NCI-H1417 treated with DMSO at 0.1 percent for 48 hours (cell line): ENCODE measurements around the gene CNTFR.
"Not testable (repeated sequence)": the region's sequence is repeated elsewhere in the genome, so short reads cannot be mapped to it uniquely, and the experiment has no call there.

Experiments used
- DNase-seq: peaks from one replicate; lab custom pipeline; 2025; lab: John Stamatoyannopoulos, UW

Gene CNTFR

GRCh38 chr9:34554211-34555001 is 35.1 kb downstream of the CNTFR start:
- no peak for DNase-seq

- no peak for DNase-seq
These were observed 36.0 kb downstream of the CNTFR start for GRCh38 chr9:34553511-34554021.

- DNase-seq, result no peak
These were observed 36.5 kb downstream of the CNTFR start for GRCh38 chr9:34552986-34553385.

DNA sequence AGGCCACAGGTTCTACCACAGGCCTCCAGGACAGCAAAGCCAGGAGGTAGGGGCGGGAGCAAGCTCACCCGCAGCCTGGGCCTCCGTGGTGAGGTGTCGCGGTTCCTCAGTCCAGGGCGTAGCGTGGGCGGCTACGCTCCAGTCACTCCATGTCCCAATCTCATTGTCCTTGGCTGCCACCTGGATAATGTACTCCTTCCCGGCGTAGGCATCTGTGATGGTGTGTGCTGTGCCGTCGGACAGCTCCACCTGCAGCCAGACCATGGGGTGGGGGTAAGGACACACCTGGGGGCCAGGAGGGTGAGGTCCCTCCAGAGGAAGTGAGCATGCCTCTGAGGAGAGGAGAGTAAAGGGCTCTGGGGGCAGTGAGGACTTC is 36.9 kb downstream of the CNTFR start:
- DNase-seq, result no peak

- no peak for DNase-seq
These were observed 37.5 kb downstream of the CNTFR start for GRCh38 chr9:34551751-34552605.

DNA sequence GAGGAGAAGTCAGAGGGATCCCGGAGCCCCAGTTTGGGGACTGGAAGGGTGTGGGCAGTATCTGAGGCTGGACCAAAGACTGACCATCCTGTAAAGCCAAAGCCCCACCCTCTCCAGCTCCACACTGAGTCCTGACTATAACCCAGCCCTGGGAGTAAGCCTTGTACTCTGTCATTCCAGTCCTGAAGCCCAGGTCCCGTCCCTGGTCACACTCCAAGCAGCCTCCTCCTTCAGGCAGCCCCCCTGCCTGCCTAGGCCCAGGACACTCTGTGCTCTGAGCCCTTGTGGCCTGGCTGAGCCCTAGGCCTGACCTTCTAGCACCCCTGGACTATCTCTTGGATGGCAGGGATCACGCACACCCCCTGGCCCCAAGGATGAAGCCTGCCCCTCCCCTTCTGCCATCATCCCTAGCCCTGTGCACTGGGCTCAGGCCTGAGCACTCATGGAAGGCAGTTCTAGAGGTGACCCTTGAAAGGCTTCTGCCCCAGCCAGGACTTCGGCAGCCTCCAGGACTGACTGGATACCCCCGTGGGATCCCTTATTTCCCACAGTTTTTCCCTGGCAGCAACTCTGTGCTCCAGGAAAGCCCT is 38.7 kb downstream of the CNTFR start:
- no peak for DNase-seq

DNA sequence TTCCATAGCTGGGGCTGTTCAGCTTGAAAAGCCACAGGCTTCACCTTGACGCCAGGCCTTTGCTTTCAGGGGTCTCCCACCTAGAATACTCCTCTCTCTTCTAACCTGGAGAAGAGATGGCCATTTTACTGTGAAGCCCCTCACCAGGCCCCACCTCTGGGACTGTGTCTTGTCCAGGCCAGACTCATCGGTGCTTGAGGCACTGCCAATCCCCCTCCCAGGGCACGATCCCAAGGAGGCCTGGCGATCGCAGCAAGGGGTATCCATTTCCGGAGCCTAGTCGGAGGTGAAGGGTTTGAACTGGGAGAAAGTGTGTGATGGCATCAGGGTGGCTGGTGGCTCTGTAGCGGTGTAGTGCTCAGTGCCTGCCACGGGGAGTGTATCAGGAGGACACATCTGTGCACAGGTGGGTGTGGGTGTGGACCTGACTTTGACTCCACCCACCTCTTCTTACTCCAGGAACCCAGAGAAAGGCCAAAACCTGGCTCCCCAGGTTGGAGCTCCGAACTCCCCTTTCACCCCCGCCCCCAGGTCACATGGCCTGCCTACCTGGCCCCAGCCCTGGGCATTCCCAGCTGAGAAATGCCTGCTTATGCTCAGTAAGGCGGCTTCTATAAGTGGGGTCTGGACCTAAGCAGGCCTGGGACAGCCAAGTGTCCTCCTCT is 39.4 kb downstream of the CNTFR start:
- no peak for DNase-seq

- DNase-seq, result no peak
These were observed 40.2 kb downstream of the CNTFR start for GRCh38 chr9:34549407-34549732.

DNA sequence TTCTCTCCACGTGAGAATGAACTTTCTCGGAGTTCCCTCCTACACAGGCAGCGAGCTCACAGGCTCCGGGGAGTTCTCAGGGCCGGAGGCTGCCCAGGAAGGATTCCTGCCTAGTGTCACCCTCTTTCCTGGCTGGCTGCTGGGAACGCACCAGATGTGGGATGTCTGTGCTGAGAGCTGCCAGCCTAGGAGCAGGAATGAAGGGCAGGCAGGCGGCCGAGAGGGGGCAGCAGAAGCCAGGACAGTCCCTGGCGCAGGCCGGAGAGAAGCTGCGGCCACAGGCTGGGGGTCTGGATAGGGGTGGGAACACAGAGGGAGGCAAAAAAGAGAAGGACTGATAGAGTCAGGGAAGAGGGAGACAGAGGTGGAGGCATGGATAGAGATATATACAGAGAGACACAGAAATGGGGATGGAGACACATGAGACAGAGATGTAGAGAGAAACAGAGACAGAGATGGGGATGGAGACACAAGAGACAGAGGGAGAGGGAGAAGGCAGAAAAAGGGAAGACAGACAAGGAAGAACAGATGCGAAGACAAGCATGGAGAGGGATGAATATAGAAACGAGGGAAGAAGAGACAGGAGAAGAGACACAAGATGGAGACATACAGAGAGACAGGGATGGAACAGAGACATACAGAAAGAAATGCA is 41.4 kb downstream of the CNTFR start:
- no peak for DNase-seq

DNA sequence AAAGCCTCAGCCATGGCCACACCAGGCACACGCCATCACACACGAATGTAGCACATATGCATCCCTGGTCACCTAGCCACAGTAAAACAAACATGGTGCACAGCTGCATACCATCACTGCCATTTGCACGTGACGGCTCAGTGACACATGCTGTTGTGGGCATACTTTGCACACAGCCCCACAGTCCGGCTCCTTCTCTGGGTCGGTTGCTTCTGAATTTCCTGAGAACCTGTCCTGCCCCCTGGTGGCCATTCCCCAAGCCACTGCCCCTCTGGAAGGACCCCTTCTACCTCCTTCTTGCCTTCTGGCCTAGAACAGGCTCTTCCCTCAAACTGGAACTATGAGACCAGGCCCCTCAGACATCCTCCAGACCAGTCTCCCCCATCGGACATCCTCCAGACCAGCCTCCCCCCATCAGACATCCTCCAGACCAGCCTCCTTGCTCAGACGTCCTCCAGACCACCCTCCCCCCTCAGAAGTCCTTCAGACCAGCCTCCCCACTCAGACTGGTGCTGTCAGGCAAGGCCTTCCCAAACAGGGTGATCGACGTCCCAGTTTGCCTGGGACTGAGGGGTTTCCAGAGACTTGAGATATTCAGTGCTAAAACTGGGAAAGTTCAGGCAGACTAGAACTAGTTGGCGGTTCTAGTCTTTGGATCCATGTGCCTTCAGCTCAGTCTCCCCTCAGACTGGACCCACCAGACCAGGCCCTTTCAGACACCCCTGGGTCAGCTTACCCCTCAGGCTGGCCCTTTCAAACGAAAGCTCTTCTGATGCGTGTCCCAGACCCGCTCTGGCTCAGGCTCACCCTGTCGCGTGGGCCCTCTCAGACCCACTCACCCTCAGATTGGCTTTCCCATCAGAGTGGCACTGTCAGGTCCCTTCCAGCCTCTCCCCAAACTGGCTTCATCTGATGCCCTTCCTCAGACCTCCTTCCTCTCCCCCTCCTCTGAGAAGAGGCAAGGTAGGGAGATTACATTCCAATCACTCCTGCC is 42.4 kb downstream of the CNTFR start:
- no peak for DNase-seq

DNA sequence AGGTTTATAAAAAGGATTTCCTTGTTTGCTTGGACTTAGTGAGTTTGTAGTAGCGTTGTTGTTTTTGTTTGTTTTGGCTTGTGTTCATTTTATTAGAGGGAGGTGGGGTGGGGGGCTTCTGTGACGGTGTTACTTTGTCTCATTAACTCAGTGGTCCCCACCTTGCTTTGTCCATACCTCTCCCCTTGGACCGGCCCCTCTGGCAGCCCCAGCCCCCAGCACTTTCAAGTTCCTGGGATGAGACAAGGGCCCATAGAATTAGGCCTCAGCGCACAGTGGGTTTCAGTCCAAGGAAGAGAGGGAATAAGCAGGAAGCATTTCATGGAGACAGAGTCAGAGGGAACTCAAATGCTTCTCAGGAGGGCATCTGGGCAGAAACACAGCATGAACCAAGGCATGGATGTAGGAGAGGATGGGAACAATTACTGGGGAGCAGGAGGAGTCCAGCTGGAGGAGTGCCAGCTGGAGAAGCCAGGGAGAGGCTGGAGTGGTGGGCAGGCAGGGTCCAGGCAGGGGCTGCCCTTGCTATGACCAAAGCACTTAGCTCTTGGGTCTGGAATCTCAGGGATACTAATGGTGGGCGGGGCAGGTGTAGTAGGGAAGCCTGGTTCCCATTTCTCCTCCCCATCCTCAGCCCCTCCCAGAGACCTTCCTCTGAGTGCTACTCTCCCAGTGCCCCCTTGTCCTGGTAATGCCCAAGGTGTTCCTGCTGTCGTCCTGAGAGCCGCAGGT is 43.3 kb downstream of the CNTFR start:
- no peak for DNase-seq

GRCh38 chr9:34545497-34545896 is 44.0 kb downstream of the CNTFR start:
- no peak for DNase-seq

- no peak for DNase-seq
These were observed 45.5 kb downstream of the CNTFR start for GRCh38 chr9:34544035-34544434.

- DNase-seq, result no peak
These were observed 48.0 kb downstream of the CNTFR start for GRCh38 chr9:34541540-34541939.

DNA sequence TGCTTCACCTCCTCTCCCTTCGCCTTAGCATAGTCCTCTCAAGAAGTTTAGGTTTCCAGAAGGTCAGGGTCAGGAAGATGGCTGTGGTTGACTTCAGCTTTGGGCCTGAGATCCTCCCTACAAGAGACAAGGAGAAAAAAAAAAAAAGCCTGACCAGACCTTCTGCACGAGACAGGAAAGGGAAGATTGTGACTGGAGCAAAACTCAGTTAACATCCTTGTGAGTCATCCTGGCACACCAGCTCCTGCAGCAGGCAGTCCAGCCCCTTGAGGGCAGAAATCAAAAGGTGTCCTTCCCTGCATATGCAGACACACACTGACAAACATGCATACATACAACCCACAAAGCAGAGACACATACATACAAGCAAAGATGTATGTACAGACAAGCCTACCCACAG is 48.7 kb downstream of the CNTFR start:
- DNase-seq, result no peak

DNA sequence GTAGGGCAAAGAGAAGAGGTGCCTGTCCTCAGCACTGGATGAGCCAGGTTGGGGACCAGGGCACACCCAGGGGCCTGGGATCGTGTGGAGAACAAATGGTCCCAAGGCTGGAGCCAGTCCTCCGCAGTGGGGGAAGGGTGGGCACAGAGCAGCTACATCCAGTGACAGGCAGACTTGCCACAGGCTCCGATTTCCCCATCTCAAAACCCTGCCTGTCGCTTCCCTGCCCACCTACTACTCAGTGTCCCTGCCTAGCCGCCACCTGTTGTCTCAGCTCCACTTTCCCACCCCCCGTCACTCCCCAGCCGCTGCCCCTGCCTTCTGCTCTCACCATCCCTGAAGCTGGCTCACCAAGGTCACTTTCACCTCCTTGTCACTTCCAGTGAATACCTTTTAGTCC is 52.8 kb downstream of the CNTFR start:
- no peak for DNase-seq

- not testable (repeated sequence) for DNase-seq
These were observed 57.5 kb downstream of the CNTFR start for GRCh38 chr9:34532041-34532440.

DNA sequence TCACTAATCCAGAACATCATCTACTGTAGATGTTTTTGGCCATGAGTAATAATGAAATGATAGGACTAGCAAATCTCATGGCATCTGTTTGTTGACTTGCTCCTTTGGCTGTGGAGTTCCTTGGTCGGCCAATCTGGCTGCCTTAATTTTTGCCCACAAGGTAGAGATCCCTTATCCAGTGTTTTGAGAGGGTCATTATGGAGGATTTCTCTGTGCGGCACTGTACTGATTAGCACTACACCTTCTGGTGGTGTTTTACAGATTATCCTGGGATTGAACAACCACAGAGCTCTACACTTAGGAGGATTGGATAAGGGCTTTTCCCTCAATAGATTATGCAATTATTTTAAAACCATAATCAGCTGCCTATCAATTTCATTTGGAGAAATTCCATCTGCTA is 63.5 kb downstream of the CNTFR start:
- no peak for DNase-seq

- no peak for DNase-seq
These were observed 65.2 kb downstream of the CNTFR start for GRCh38 chr9:34524349-34524748.
